ENCODE measurements around the gene METTL23.
"Not testable (repeated sequence)": the region's sequence is repeated elsewhere in the genome, so short reads cannot be mapped to it uniquely, and the experiment has no call there.

Gene METTL23

DNA sequence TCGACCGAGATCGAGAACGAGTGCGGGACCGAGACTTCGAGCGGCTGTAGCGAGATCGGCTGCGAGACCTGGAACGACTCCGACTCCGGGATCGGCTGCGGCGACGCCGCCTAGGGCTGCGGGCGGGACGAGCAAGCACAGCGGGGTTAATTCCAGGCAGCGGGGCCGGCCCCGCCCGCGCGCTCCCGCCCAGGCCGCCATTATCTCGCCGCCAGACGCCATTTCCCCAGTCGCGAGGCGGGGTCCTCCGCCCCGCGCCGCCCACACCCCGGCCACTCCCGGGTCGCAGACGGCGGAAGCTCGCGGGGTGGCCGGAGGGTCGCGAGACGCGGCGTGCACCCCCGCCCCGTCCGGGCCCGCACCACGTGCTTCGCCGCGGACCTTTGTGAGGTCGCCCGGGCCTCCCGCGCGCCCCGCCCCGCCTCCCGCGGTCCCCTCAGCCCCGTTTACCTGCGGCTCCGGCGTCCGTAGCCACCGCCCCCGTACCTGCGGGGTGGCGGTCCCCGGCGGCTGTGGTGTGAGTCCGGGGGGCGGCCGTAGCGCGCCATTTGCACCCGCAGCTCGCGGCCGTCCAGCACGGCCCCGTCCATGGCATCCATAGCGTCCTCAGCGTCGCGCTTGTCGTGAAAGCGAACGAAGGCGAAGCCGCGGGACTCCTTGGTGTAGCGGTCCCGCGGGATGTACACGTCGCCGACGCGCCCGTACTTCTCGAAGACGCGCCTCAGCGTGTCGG lies 9.9 kb downstream of the METTL23 start:
- DNase-seq, result peak; percentile 75

GRCh38 chr17:76737082-76737675 lies 10.5 kb downstream of the METTL23 start, which contains the start of gene SRSF2:
TSS of gene SRSF2 (minus strand) at chr17:76737331. CDS start at chr17:76737160, 171 bp downstream.
- peak; percentile 99 for DNase-seq

DNA sequence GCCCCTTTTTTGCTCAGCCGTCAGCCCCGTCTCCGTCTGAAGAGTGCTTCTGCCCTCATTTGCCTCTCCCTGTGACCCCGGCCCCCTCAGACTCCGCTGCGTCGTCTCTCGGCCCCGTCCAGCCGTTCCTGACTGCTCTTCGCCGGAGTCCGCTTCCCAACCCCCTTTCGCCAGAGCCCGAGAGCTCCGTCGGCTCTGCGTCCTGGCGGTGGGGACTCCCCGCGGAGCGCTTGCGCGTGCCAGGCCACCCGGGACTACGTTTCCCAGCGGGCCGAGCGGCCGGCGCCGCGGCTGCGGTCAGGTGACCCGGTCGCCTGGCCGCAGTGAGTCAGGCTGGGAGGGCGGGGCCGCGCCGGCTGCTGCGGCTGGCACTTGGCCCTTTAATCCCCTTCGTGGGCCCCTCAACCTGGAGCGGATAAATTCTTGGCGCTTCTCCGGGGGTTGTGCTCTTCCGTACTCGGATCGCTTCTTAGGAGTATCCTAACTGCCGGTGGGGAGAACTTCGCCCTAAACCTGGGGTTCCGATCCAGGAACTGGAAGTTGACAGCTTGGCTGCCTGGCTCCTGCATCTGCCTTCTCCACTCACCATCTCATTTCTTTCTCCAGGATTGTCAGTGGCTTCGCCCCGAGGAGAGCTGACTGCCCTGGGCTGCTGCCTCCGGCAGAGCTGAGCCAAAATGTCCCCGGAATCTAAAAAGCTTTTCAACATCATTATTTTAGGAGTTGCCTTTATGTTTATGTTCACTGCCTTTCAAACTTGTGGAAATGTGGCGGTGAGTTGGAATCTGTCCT lies 11.2 kb downstream of the METTL23 start, which contains the start of gene MFSD11:
Gene MFSD11 (plus strand): TSS at position 444 of the 792 bp plus-strand sequence. CDS start 234 bp downstream, at position 678.
- DNase-seq, result peak; percentile 96

DNA sequence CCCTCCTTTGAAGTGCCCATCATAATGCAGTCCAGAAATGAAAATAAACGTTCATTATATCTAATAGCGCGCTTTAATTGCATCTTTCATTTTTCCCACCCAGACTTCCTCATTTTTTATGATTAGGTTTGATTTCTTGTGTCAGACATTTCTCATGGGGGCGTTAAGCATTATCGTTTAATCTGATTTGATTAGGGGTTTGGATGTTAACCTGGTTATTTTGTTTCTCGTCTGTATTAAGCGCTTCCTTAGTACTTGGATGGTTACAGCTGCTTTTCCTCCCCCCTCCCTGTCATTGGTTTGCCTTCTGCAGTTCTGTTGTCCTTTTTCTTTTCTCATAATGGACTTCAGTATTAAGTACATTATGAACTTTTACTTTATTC lies 11.8 kb downstream of the METTL23 start:
- no peak for DNase-seq

DNA sequence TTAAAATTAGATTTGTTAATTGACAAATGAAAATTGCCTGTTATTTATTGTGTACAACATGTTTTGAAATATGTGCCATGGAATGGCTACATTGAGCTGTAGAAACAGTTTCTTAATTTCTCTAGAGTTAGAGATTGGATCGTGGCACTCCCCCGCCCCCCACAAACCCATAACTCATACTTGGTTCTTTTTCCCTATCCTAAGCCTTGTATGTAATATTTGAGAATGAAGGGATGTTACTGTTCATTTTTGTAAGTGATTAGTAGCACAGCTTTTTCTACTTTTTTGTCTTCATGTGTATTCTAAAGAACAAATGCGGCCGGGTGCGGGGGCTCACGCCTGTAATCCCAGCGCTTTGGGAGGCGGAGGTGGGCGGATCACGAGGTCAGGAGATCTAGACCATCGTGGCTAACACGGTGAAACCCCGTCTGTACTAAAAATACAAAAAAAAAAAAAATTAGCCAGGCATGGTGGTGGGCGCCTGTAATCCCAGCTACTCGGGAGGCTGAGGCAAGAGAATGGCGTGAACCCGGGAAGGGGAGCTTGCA lies 13.0 kb downstream of the METTL23 start:
- not testable (repeated sequence) for DNase-seq

DNA sequence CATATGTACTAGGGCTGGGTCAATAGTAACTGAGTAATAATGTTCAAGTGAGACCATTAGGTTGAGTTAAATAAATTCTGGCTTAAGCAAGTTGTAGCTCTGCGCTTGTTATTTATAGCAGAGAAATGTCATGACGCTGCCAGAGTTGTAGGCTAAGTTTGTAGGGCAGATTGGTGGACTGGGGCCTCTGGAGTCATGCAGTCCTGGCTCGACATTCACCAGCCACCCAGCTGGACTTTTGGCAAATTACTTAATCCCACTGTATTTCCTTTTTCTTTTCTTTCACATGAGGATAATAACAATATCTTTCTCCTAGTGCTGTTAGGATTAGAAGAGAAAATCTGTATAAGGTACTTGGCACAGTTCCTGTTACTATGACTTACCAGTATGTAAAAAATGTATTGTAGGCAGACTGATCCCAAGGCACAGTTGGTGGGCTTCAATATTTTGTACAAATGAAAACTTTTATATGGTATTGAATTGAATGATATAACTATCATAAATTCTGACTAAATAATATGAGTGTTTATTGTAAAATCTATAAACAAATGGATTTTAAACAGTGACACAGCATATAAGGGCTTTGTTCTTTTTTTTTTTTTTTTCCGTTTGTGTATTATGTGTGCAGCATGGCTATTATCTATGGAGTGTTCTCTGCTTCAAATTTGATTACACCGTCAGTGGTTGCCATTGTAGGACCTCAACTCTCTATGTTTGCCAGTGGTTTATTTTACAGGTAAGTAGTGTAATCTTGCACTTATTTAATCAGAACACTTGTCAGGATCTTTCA lies 13.9 kb downstream of the METTL23 start:
- DNase-seq, result no peak

DNA sequence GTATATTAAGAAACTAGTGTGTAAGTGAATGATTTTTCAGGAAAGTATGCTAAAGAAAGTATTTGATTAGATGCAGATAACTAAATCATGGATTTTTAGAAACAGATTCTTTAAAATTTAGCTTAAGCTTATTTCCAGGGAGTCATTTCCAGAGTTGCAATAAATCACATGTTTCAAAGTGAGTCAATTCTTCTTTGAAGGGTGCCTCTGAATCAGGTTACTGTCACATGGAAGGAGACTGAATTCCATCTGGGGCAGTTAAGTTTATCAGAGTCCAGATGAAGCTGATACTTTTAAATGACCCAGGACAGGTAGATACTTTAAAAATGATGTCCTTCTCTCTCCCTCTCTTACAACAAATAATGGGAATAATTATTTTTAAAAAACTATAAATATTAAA lies 16.3 kb downstream of the METTL23 start:
- peak; percentile 45 for DNase-seq

- DNase-seq, result no peak
Measured at GRCh38 chr17:76744747-76745146, 18.1 kb downstream of the METTL23 start.

DNA sequence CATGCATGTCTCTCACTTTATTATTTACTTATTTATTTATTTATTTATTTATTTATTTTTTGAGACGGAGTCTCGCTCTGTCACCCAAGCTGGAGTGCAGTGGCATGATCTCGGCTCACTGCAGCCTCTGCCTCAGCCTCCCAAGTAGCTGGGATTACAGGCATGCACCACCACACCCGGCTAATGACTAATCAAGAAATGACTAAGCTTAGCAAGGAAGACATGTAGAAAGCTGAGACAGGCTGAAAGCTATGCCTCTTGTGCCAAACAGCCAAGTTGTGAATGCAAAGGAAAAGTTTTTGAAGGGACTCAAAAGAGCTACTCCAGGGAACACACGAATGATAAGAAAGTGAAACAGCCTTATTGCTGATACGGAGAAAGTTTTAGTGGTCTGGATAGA lies 19.1 kb downstream of the METTL23 start:
- DNase-seq, result peak; percentile 34

- DNase-seq, result no peak
Measured at GRCh38 chr17:76747716-76748363, 21.2 kb downstream of the METTL23 start.

- no peak for DNase-seq
Measured at GRCh38 chr17:76748657-76749056, 22.0 kb downstream of the METTL23 start.

- DNase-seq, result no peak
Measured at GRCh38 chr17:76751416-76751993, 24.9 kb downstream of the METTL23 start.

GRCh38 chr17:76752006-76752405 lies 25.4 kb downstream of the METTL23 start:
- DNase-seq, result peak; percentile 32

- DNase-seq, result peak; percentile 28
Measured at GRCh38 chr17:76753061-76753961, 26.7 kb downstream of the METTL23 start.

GRCh38 chr17:76755285-76755684 lies 28.6 kb downstream of the METTL23 start:
- DNase-seq, result no peak

DNA sequence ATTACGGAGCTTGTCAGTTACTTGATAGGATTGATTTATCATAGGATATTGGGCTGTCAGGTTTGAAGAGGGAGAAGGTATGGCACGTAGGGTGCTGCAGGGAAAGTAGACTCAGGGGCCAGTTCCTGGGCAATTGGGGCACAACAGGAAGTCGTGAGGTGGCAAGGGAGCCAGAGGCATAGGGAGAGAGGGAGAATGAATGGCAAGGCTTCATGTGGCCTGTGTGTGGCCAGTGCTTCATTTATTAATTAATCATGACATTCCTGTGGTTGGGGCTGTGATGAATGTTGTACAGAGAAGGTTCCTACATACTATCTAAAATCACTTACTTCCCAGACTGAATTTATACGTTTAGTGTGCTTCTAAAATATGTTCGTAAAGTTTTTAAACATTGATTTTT lies 30.6 kb downstream of the METTL23 start:
- no peak for DNase-seq

DNA sequence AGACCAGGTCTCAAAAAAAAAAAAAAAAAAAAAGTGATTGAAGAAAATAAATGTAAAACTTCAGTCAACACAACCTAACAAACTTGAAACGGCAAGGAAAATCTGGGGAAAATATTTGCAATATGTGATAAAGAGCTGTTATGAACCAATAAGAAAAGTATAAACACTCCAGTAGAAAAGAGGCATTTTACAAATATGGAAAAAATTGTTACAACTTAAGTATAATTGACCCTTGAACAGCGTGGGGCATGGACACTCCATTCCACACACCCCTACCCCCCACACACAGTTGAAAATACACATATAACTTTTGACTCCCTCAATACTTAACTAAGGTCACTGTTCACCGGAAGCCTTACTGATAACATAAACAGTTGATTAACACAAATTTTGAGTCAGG lies 31.9 kb downstream of the METTL23 start:
- no peak for DNase-seq

- peak; percentile 48 for DNase-seq
Measured at GRCh38 chr17:76772842-76773525, 46.3 kb downstream of the METTL23 start.

- no peak for DNase-seq
Measured at GRCh38 chr17:76775021-76775600, 48.5 kb downstream of the METTL23 start.
